Neural crest cell (in vitro differentiated cells): ENCODE measurements around the gene VPS37C. TPM values are rescaled to one million over a fixed set of nuclear protein-coding genes. Genes with fewer than 3 reads are reported as not detected.
"Not testable (repeated sequence)": the region's sequence is repeated elsewhere in the genome, so short reads cannot be mapped to it uniquely, and the experiment has no call there.

ENCODE experiments used
- DNase-seq: peaks from one replicate; pipeline ENCODE4 v3.0.0; 2021; ENCODE audit warnings: low read depth, mixed read lengths, low spot score
- H3K27ac Mint-ChIP-seq: one replicate; pipeline ENCODE4 v1.8.0; 2021; ENCODE audit warnings: mild to moderate bottlenecking, mixed read lengths; ENCODE audit not compliant: unreplicated experiment
- H3K27me3 Mint-ChIP-seq: 2 replicates; pipeline ENCODE4 v1.8.0; 2021; ENCODE audit warnings: low read depth, mild to moderate bottlenecking, mixed read lengths
- H3K36me3 Mint-ChIP-seq: 2 replicates; pipeline ENCODE4 v1.8.0; 2021; ENCODE audit warnings: low read depth, mild to moderate bottlenecking, mixed read lengths
- H3K4me1 Mint-ChIP-seq: 2 replicates; pipeline ENCODE4 v1.8.0; 2021; ENCODE audit warnings: mixed read lengths
- H3K4me3 Mint-ChIP-seq: one replicate; pipeline ENCODE4 v1.8.0; 2021; ENCODE audit warnings: mild to moderate bottlenecking, mixed read lengths
- H3K9me3 Mint-ChIP-seq: 2 replicates; pipeline ENCODE4 v1.8.0; 2021; ENCODE audit warnings: mixed read lengths
- CTCF ChIP-seq: fragments of 200-600 bp; sonication (generic); conservative IDR thresholded peaks from 2 replicates; pipeline ENCODE4 v1.5.0; 2021; ENCODE audit warnings: antibody characterized with exemption, mild to moderate bottlenecking
- total RNA-seq: library from RNA; stranded (reverse); gene quantifications from 2 replicates; pipeline ENCODE4 v1.2.1, GENCODE V29; 2021

The VPS37C gene
- total RNA-seq, 1 donor from 2014 or later = 25.8 TPM

GRCh38 chr11:61168042-61168688, 6.9 kb upstream of the VPS37C start:
- Mint-ChIP-seq H3K4me3 (peak overlapping the region; percentile 34), H3K36me3 (no peaks in the 10 kb centered on the region), H3K4me1 (no peaks in the 10 kb centered on the region), H3K27me3 (peaks cover 2% of the 10 kb centered on the region), H3K27ac (no peak overlapping the region), H3K9me3 (no peaks in the 10 kb centered on the region)
- DNase-seq = no peak
- TF ChIP-seq CTCF = no peak

GRCh38 chr11:61166331-61166730, 5.1 kb upstream of the VPS37C start:
- not testable (repeated sequence) for H3K4me1 Mint-ChIP-seq, H3K9me3 Mint-ChIP-seq, H3K4me3 Mint-ChIP-seq, H3K27ac Mint-ChIP-seq, H3K27me3 Mint-ChIP-seq, DNase-seq, H3K36me3 Mint-ChIP-seq

GRCh38 chr11:61165785-61166184, 4.6 kb upstream of the VPS37C start:
- DNase-seq, H3K9me3 Mint-ChIP-seq, H3K4me1 Mint-ChIP-seq, H3K4me3 Mint-ChIP-seq, H3K36me3 Mint-ChIP-seq, H3K27me3 Mint-ChIP-seq, H3K27ac Mint-ChIP-seq: not testable (repeated sequence)

DNA sequence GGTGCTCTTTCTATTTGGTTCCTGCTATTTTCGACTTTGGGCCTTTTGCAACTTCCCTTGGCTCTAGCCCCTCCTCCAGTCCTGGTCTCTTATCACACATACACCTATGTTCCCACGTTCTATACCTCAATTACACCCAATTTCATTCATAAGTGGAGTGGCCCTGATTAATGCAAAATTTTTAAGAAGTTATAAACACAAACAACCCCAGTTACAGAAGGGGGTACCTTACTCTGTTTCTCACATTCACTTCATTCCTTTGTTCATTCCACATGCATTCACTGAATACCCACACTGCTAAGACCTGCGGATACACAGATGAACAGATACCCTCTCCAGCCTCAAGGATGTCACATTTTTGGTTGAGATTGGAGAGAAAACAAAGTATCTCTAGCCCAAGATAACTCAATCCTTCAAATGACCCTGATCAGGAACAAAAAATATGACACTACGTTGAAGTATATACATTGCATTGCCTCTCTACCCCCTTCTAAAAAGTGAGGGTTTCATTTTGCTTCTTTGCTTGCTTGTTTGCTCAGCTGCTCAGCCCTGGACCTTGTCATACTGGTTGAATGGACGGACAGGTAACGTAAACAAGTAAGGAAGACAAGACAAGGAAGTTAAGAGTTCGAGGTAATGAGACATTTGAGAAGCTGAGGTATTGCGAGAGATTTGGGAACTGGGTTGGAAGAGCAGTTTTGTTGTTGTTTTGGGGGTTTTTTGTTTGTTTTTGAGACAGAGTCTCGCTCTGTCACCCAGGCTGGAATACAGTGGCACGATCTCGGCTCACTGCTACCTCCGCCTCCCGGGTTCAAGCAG, 3.6 kb upstream of the VPS37C start:
- Mint-ChIP-seq H3K27ac (no peak overlapping the region), H3K36me3 (no peaks in the 10 kb centered on the region), H3K4me3 (peak overlapping the region; percentile 62), H3K9me3 (no peaks in the 10 kb centered on the region), H3K4me1 (peaks cover 19% of the 10 kb centered on the region), H3K27me3 (no peaks in the 10 kb centered on the region)
- TF ChIP-seq CTCF = no peak
- DNase-seq = no peak

GRCh38 chr11:61163714-61164605, 2.7 kb upstream of the VPS37C start:
- H3K27ac Mint-ChIP-seq = no peak overlapping the region
- TF ChIP-seq CTCF = no peak
- no peaks in the 10 kb centered on the region for H3K36me3 Mint-ChIP-seq
- H3K4me3 Mint-ChIP-seq = peak overlapping the region; percentile 62
- no peaks in the 10 kb centered on the region for H3K27me3 Mint-ChIP-seq
- H3K9me3 Mint-ChIP-seq = no peaks in the 10 kb centered on the region
- no peak for DNase-seq
- H3K4me1 Mint-ChIP-seq = peaks cover 24% of the 10 kb centered on the region

- no peak for DNase-seq
- no peaks in the 10 kb centered on the region for H3K36me3 Mint-ChIP-seq
- H3K27me3 Mint-ChIP-seq = no peaks in the 10 kb centered on the region
- peaks cover 28% of the 10 kb centered on the region for H3K4me1 Mint-ChIP-seq
- no peak overlapping the region for H3K27ac Mint-ChIP-seq
- H3K9me3 Mint-ChIP-seq = no peaks in the 10 kb centered on the region
- TF ChIP-seq CTCF = no peak
- peak overlapping the region; percentile 3 for H3K4me3 Mint-ChIP-seq
Observed at GRCh38 chr11:61163021-61163420, 1.8 kb upstream of the VPS37C start.
